T-helper 22 cell (primary cell): Measurements from ENCODE around the gene ZNF212.
"Not testable (repeated sequence)": the region's sequence is repeated elsewhere in the genome, so short reads cannot be mapped to it uniquely, and the experiment has no call there.

Source experiments
- DNase-seq: peaks from one replicate; pipeline ENCODE4 v3.0.0-alpha.2; 2020; ENCODE audit warnings: low read depth

The ZNF212 gene

GRCh38 chr7:149218469-149219420, 20.7 kb upstream of the ZNF212 start:
- DNase-seq: no peak

- no peak for DNase-seq
These were observed 18.9 kb upstream of the ZNF212 start for GRCh38 chr7:149220534-149220933.

DNA sequence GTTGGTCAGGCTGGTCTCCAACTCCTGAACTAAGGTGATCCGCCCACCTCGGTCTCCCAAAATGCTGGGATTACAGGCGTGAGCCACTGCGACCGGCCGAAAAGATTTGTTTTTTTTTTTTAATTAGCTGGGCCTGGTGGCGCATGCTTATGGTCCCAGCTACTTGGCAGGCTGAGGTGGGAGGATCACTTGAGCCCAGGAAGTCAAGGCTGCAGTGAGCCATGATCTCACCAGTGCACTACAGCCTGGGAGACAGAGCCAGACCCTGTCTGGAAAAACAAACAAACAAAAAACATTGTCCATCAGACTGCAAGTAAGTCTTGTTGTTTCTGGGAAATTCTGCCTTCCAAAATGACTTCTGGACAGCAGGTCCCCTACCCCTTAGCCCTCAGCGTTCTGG, 16.3 kb upstream of the ZNF212 start:
- DNase-seq: no peak

- no peak for DNase-seq
These were observed 15.7 kb upstream of the ZNF212 start for GRCh38 chr7:149223761-149224160.

DNA sequence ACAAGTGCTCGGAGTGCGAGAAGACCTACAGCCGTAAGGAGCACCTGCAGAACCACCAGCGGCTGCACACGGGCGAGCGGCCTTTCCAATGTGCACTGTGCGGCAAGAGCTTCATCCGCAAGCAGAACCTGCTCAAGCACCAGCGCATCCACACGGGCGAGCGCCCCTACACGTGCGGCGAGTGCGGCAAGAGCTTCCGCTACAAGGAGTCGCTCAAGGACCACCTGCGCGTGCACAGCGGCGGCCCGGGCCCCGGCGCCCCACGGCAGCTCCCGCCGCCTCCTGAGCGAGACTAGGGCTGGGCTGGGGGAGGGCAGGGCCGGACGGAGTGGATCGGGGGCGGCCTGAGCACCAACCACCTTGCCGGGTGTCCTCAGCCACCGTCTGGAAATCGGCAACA, 15.1 kb upstream of the ZNF212 start:
- no peak for DNase-seq

- no peak for DNase-seq
These were observed 14.3 kb upstream of the ZNF212 start for GRCh38 chr7:149225106-149225505.

DNA sequence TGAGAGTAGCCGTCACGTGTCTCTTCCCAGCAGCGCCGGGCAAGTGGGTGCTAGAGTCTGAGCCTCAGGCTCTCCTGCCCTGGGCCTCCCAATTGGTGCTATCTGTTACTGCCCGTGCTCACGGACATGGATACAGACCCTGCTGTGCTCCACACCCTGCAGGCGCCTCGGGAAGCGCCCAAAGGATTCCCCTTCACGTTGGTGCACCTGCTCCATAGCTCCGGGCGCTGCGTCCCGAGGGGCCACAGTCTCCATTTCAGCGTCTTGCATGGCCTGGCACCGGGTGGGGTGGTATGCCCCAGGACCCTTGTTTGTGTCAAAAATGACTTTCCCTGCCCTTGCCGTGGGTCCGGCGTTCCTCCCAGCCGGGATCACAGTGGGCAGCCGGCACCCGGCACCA, 13.8 kb upstream of the ZNF212 start:
- DNase-seq: no peak

- not testable (repeated sequence) for DNase-seq
These were observed 13.1 kb upstream of the ZNF212 start for GRCh38 chr7:149226366-149226765.

DNA sequence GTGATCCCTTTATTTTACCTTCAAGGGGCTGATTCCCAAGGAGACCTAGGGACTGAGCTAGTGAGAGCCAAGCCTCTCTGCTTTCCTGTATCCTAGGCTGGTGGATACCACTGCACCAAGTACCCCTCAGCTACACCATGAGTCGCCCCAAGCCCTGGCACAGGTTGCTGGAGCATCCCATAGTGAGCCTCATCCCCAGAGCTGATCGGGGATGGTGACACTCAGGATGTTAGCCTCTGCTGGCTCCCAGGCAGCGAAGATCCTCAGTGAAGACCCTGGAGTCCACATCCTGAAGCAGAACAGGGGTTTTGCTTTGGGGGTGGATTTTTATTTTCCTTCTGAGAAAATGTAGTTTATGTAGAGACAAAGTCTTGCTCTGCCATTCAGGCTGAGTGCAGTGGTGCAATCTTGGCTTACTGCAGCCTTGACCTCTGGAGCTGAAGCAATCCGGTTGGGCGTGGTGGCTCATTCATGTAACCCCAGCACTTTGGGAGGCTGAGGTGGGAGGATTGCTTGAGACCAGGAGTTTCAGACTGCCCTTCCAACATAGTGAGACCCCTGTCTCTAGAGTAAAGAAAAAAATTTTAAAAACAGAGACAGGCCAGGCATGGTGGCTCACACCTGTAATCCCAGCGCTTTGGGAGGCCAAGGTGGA, 12.5 kb upstream of the ZNF212 start:
- DNase-seq: no peak

DNA sequence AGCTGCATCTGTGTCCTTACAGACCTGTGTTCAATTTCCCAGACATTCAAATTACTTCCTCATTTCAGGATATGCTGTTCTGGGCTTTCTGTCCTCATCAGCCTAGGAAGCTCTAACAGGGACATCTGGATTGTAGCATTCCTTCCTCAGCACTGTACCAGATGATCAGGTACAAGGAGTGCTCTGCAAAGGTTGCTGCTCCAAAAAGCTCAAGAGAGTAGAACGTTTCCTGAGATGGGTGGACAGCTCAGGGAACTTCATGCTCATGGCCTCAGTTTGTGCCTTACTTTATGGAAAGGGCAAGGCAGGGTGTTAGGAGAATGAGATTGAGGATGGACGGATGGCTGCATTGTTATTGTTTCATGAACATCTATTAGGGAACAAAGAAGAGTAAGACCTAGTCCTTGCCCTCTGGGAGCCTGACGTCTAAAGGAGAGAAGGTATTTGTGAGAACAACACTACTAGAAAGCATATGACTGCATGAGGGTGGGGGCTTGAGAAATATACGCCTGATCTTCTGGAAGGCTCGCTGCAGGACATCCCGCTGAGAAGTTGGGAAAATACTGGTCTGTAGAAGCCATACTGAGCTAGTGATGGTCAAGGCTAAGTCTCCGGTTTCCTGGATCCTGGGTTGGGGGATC, 10.5 kb upstream of the ZNF212 start:
- no peak for DNase-seq

DNA sequence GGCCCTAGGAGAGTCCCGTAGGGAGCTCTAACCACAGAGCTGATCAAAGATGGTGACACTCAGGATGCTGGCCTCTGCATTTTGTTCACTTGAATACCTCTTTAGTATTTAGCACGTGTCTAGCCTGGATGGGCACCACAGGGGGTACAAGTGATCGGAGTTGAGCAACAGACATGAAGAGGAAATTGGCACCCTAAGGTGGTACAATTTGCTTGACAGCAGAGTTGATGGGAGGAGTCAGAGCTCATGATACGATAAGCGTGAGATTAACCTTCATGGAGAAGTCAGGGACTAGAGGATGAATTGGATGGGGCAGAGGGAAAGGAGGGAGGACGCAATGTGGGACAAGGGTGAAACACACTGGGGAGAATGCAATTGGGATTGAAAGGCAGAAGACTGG, 9.9 kb upstream of the ZNF212 start:
- no peak for DNase-seq

DNA sequence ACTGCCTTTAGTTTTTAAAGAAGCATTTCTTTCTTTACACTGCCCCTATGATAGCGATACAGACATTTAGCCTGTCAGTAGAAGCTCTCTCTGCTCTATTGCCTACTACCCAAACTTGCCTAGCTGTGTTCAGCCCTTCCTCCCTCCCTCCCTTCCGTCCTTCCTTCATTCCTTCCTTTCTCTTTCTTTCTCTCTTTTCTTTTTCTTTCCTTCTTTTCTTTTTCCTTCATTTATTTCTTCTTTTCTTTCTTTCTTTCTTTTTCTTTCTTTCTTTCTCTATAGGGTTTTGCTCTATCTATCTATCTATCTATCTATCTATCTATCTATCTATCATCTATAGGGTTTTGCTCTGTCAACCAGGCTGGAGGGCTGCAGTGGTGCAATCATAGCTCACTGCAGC, 7.1 kb upstream of the ZNF212 start:
- no peak for DNase-seq

GRCh38 chr7:149233655-149234204, 5.7 kb upstream of the ZNF212 start:
- DNase-seq: not testable (repeated sequence)

DNA sequence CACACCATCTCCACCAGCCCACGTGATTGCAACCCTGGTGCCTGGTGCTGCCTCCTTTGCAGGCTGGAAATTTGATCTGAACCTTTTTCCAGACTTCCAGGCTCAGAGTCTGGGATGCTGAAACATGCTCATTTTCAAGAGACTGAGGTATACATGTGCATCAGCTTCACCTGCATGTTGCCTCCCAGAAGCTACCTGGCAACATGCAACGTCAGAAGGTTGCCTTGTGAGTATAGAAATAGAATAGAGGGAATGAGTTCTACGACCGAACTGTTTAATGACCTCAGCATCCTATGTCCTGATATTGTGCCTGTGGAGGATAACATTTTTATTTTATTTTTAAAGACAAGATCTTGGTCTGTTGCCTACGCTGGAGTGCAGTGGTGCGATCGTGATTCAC, 1.9 kb upstream of the ZNF212 start:
- no peak for DNase-seq

GRCh38 chr7:149238051-149238450, 1.4 kb upstream of the ZNF212 start:
- no peak for DNase-seq

DNA sequence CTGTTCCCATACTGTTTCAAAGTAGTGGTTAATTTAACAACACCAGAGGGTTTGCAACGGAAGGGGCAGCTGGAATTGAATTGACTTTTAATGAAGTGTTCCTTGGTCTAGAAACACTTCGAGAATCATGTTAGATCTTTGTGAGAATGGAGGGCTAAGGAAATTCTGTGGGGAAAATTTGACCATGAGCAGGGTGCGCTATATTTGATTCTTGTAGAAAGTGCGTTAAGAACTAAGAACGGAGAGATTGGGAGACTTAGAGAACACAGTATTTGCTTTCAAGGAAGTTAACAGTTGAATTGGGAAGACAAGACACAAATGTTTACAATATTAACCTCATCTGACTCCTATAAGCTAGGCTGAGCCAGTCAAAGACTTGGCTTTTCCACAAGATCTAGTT, 1.2 kb downstream of the ZNF212 start:
- DNase-seq: no peak

DNA sequence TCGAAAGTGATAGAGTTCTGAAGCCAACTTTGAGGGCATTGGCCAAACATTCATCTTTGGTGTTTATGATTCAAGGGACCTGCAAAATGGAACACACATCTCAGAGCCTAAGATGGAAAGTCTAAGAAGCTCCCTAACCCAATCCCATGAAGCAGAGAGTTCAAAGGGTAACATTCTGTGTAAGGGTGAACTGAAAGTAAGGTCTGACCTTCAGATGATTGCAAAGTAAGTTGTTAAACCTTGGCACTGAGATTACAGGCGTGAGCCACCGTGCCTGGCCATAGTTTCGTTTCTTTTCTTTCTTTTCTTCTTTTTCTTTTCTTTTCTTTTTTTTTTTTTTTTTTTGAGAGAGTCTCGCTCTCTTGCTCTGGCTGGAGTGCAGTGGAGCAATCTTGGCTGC, 2.2 kb downstream of the ZNF212 start:
- no peak for DNase-seq

GRCh38 chr7:149245244-149245643, 5.8 kb downstream of the ZNF212 start:
- no peak for DNase-seq

GRCh38 chr7:149245744-149246143, 6.3 kb downstream of the ZNF212 start:
- no peak for DNase-seq

DNA sequence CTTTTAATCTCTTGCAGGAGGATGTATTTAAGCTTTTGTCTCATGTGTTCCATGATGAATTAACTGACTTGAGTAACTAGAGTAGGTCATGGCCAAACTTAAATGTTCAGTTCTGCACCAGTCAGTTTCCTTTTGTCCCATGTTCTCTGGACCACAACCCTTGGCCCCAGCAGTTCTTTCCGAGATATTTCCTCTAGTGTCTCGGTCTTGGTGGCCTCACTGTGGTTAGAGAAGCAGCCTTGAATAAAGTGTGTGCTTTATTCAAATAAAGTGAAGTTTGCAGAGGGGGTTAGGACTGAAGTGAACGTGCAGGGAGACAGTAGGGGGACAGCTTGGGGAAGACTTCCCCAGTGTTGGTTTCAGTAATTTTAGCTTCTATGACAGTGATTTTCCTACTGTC, 9.3 kb downstream of the ZNF212 start:
- DNase-seq: no peak

GRCh38 chr7:149250151-149250550, 10.7 kb downstream of the ZNF212 start:
- not testable (repeated sequence) for DNase-seq

DNA sequence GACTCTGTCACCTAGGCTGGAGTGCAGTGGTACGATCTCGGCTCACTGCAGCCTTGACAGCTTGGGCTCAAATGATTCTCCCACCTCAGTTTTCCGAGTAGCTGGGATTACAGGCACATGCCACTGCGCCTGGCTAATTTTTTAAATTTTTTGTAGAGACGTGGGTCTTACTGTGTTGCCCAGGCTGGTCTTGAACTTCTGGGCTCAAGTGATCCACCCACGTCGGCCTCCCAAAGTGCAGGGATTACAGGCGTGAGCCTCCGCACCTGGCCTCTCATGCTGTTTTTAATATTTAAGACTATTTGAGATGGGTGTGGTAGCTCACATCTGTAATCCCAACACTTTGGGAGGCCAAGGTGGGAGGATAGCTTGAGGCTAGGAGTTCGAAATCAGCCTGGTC, 12.1 kb downstream of the ZNF212 start:
- not testable (repeated sequence) for DNase-seq

DNA sequence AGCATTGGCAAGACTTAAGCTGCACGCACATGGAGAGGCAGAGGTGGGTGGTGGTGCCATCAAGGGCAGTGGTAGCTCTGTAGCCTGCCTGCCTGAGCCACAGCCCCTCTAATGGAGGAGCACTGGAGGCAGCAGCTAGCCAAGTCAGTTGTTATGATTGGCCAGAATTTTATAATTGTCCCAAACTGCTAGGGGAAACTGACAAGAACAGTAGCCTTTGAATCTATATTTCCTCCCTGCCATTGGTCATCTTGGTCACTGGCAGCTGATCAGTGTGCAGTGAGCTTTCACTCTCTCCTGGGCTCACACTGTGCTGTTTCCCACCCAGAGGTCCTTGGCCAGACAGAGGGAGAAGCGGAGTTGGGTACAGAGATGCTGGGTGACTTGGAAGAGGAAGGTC, 12.9 kb downstream of the ZNF212 start:
- DNase-seq: no peak
